Fibroblast of the aortic adventitia (primary cell): ENCODE results near the gene CDIPT. TPM values are rescaled to one million over a fixed set of nuclear protein-coding genes. Genes with fewer than 3 reads are reported as not detected.

Source experiments
- DNase-seq: peaks from one replicate; pipeline ENCODE4 v3.0.0-alpha.2; 2010; ENCODE audit warnings: low read depth
- H3K4me3 ChIP-seq: 2 replicates; pipeline ENCODE4 v1.5.1; 2011; ENCODE audit warnings: low read depth, mild to moderate bottlenecking, control low read depth, low read length, moderate library complexity
- CTCF ChIP-seq: IDR thresholded peaks from 2 replicates; pipeline ENCODE4 v1.5.1; 2011; ENCODE audit warnings: mild to moderate bottlenecking, low read length, control low read depth, inconsistent platforms; ENCODE audit not compliant: insufficient read depth
- total RNA-seq: library from RNA; depleted of rRNA; stranded (reverse); fragments of >200 nt; gene quantifications from 2 replicates; pipeline ENCODE4 v1.2.3, GENCODE V29; 2012; ENCODE audit warnings: low replicate concordance

CDIPT gene
- total RNA-seq, 1 donor = 79.2 TPM

- peak; percentile 33 for TF ChIP-seq CTCF
- DNase-seq = peak; percentile 27
- H3K4me3 ChIP-seq = peak overlapping the region; percentile 92
These were observed 593 bp downstream of the CDIPT start for GRCh38 chr16:29862383-29862883.

- no peak overlapping the region for H3K4me3 ChIP-seq
- TF ChIP-seq CTCF = no peak
- peak; percentile 28 for DNase-seq
These were observed 2.8 kb downstream of the CDIPT start for GRCh38 chr16:29860218-29860617.

GRCh38 chr16:29858974-29859373 is 4.1 kb downstream of the CDIPT start:
- TF ChIP-seq CTCF = no peak
- no peak overlapping the region for H3K4me3 ChIP-seq
- no peak for DNase-seq

- TF ChIP-seq CTCF = no peak
- no peak overlapping the region for H3K4me3 ChIP-seq
- DNase-seq = no peak
These were observed 4.7 kb downstream of the CDIPT start for GRCh38 chr16:29858149-29858849.

GRCh38 chr16:29857133-29857760 is 5.8 kb downstream of the CDIPT start:
- no peak for TF ChIP-seq CTCF
- no peak overlapping the region for H3K4me3 ChIP-seq
- peak; percentile 73 for DNase-seq

- no peak for DNase-seq
These were observed 8.4 kb downstream of the CDIPT start for GRCh38 chr16:29854520-29855100.

More at GRCh38 chr16:29854520-29855100, 8.4 kb downstream of the CDIPT start:
- H3K4me3 ChIP-seq = no peak overlapping the region
- no peak for TF ChIP-seq CTCF
